ENCODE data around the gene OMP. TPM values are rescaled to one million over a fixed set of nuclear protein-coding genes. Genes with fewer than 3 reads are reported as not detected.
A peak's percentile ranks its signal among the peaks of the same experiment; 100 is the strongest.

Gene OMP
- total and polyA plus RNA-seq, 2 of the 13 experiments (the other 11 are each of a cell fraction or from before 2014, with no cell fraction given): not detected

- no peak for TF ChIP-seq REST (IDR thresholded peaks at IDR 0.05; ENCODE audit: borderline replicate concordance in 1 of 2, low read depth in 1 of 2, low read length in 2 of 2)
- TF ChIP-seq KLF9 (CRISPR knock-in tag; IDR thresholded peaks at IDR 0.05; ENCODE audit: low read depth): no peak
- TF ChIP-seq SRF (IDR thresholded peaks at IDR 0.05; ENCODE audit: low read depth, low read length): no peak
- TF ChIP-seq, protein P1, sequence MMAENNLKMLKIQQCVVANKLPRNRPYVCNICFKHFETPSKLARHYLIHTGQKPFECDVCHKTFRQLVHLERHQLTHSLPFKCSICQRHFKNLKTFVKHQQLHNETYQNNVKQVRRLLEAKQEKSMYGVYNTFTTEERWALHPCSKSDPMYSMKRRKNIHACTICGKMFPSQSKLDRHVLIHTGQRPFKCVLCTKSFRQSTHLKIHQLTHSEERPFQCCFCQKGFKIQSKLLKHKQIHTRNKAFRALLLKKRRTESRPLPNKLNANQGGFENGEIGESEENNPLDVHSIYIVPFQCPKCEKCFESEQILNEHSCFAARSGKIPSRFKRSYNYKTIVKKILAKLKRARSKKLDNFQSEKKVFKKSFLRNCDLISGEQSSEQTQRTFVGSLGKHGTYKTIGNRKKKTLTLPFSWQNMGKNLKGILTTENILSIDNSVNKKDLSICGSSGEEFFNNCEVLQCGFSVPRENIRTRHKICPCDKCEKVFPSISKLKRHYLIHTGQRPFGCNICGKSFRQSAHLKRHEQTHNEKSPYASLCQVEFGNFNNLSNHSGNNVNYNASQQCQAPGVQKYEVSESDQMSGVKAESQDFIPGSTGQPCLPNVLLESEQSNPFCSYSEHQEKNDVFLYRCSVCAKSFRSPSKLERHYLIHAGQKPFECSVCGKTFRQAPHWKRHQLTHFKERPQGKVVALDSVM (CRISPR knock-in tag; IDR thresholded peaks at IDR 0.05): peak; percentile 33; the same call in 1 of the 2 replicates
- no peak for TF ChIP-seq ADNP (CRISPR knock-in tag; IDR thresholded peaks at IDR 0.05)
Observed at GRCh38 chr11:77058900-77059299, 43.7 kb upstream of the OMP start (continued).

- no peak for FAIRE-seq
- in situ Hi-C loops (cut with HindIII; ENCODE audit: extremely low pct_ligation_motif_present, low pct_unique_long_range_greater_than_20kb) (no loop called here), intact Hi-C loops (cut with micrococcal nuclease; ENCODE audit: unreplicated experiment) (no loop called here)
- no peak for ATAC-seq
- no peak for TF ChIP-seq ZNF354B (CRISPR knock-in tag; IDR thresholded peaks at IDR 0.05)
- no peak for TF ChIP-seq TMF1 (CRISPR knock-in tag; IDR thresholded peaks at IDR 0.05; ENCODE audit: low read depth)
- TF ChIP-seq RFX5 (IDR thresholded peaks at IDR 0.05; ENCODE audit: low read depth, low read length): no peak
- no peak for TF ChIP-seq NFYB (CRISPR knock-in tag; IDR thresholded peaks at IDR 0.05)
- no peak for TF ChIP-seq ARID5B (CRISPR knock-in tag; IDR thresholded peaks at IDR 0.05)
- no peak for TF ChIP-seq DDIT3 (CRISPR knock-in tag; IDR thresholded peaks at IDR 0.05)
- TF ChIP-seq EED (CRISPR knock-in tag; IDR thresholded peaks at IDR 0.05): no peak
- no peak for TF ChIP-seq ATRX (CRISPR knock-in tag; IDR thresholded peaks at IDR 0.05; ENCODE audit: borderline replicate concordance)
- no peak for TF ChIP-seq NFATC3 (CRISPR knock-in tag; IDR thresholded peaks at IDR 0.05)
- TF ChIP-seq HNRNPK (IDR thresholded peaks at IDR 0.05; ENCODE audit: low read depth, low read length, poor library complexity, severe bottlenecking): no peak
- Histone ChIP-seq H3K4me2 (ENCODE audit: low read depth, low read length) (no peak overlapping the region), H4K20me1 (ENCODE audit: insufficient read depth, low read length) (no peaks in the 10 kb centered on the region), H3K79me2 (ENCODE audit: insufficient read depth, low read length) (no peaks in the 10 kb centered on the region), H2AFZ (ENCODE audit: low read length) (no peak overlapping the region), H3K27ac (ENCODE audit: extremely low read length, insufficient read depth, low read length) (no peak overlapping the region), H3K36me3 (replicated peaks in 1 of 2; ENCODE audit: control insufficient read depth in 1 of 2, insufficient read depth in 2 of 2, low read length in 2 of 2) (no peaks in the 10 kb centered on the region), H3K9ac (ENCODE audit: insufficient read depth, low read depth, low read length) (no peak overlapping the region), H3K27me3 (ENCODE audit: control insufficient read depth in 1 of 2, insufficient read depth in 2 of 2, low read length in 2 of 2) (peaks cover 5 to 10% of the 10 kb centered on the region in 2 experiments; a peak in 2 of 5 replicates), H3K4me1 (ENCODE audit: insufficient read depth, low read length) (peaks cover 26% of the 10 kb centered on the region), H3K4me3 (replicated peaks in 1 of 3; ENCODE audit: insufficient read depth in 1 of 3, low read depth in 2 of 3, low read length in 3 of 3) (no peak overlapping the region), H3K9me3 (ENCODE audit: low read length) (peaks cover 27% of the 10 kb centered on the region)
- WGBS (ENCODE audit: low lambda C conversion rate): 92% methylated on average over 5 of the region's 5 CpGs
- ChIA-PET CTCF (ENCODE audit: low intra/inter-chr PET ratio, low total read pairs) (no interaction called here), POLR2A (no interaction called here)
- DNase-seq (ENCODE audit: low spot score): no peak
- BruUV-seq (replicated peaks): no TSS peak
Observed at GRCh38 chr11:77059806-77060205, 42.8 kb upstream of the OMP start.

Measured in HepG2 (cell line).